Measurements from ENCODE around the gene CNOT6L. TPM values are rescaled to one million over a fixed set of nuclear protein-coding genes. Genes with fewer than 3 reads are reported as not detected.
"Not testable (repeated sequence)": the region's sequence is repeated elsewhere in the genome, so short reads cannot be mapped to it uniquely, and the experiment has no call there.

CNOT6L gene
- total RNA-seq (2022) = 27.1 and 29.7 TPM in 2 replicates
- percentile 73 among the genes with signal in this experiment for Bru-seq, nascent RNA
- BruChase-seq, experiment 1, labeled RNA remaining after a 6-hour chase = percentile 67 among the genes with signal in this experiment
- percentile 61 among the genes with signal in this experiment for BruChase-seq, experiment 2, labeled RNA remaining after a 2-hour chase
- long read RNA-seq, full-length matches to known transcripts = 2 of 6 reads
- long read RNA-seq, partial matches to known transcripts = 2 of 6 reads
- long read RNA-seq, other reads (novel, unspliced or antisense) = 2 of 6 reads

DNA sequence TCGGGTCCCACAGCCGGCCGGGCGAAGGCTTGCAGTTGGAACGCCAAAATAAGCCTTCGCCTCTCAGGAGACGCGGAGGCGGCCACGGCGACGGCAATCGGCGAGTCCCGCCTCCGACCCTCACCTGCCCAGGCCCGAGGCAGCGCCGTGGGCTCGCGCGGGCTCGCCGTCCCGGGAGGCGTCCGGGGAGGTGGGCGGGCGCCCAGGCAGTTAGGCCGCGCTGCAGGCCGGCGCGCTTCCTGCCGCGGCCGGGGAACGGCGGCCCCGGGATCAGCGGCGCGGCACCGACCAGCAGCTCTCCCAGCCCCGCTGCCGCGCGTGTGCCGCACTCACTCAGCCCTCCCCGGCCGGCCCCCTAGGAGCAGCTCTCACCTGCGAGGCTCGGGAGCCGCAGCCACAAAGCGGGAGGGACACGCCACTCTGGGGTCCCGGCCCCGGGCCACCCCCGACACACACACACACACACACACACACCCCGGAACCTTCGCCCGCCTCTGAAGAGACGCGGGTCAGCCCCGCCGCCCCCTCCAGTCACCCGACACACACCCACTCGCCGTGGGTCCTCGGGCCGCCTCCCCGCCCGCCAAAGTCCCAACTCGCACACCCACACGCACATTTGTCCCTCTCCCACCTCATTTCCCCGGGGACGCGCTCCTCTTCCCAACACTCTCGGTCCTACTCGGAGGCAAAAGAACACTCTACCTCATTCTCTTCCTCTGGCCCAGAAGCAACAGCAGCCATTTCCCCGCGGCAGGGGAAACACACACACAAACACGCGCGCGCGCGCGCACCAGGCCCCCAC, at the start of gene CNOT6L:
Gene CNOT6L, minus strand, starts transcription at position 767 of the 802 bp plus-strand sequence. Its CDS starts 60 bp downstream, at position 707.
- no peaks in the 10 kb centered on the region for H3K27me3 Mint-ChIP-seq (ENCODE audit: unreplicated experiment)
- no TSS peak for BruUV-seq (replicated peaks)
- intact Hi-C loops (cut with micrococcal nuclease; ENCODE audit: unreplicated experiment) = no loop called here
- H3K36me3 Mint-ChIP-seq (ENCODE audit: insufficient read depth, unreplicated experiment) = peaks cover 37% of the 10 kb centered on the region
- H3K4me3 Mint-ChIP-seq (ENCODE audit: low read depth, unreplicated experiment) = peak within 1 kb of the TSS; percentile 95
- CTCF ChIA-PET = interaction anchor here (0.6 kb wide), 1 partner anchor 63 kb away, joined by 3 read pairs; no protein-coding TSS in a partner anchor
- DNase-seq = peak; percentile 60
- H3K9me3 Mint-ChIP-seq (ENCODE audit: low read depth, unreplicated experiment) = no peaks in the 10 kb centered on the region
- TF ChIP-seq, protein P1, sequence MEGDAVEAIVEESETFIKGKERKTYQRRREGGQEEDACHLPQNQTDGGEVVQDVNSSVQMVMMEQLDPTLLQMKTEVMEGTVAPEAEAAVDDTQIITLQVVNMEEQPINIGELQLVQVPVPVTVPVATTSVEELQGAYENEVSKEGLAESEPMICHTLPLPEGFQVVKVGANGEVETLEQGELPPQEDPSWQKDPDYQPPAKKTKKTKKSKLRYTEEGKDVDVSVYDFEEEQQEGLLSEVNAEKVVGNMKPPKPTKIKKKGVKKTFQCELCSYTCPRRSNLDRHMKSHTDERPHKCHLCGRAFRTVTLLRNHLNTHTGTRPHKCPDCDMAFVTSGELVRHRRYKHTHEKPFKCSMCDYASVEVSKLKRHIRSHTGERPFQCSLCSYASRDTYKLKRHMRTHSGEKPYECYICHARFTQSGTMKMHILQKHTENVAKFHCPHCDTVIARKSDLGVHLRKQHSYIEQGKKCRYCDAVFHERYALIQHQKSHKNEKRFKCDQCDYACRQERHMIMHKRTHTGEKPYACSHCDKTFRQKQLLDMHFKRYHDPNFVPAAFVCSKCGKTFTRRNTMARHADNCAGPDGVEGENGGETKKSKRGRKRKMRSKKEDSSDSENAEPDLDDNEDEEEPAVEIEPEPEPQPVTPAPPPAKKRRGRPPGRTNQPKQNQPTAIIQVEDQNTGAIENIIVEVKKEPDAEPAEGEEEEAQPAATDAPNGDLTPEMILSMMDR (IDR thresholded peaks at IDR 0.05; ENCODE audit: unreplicated experiment) = no peak
- peaks cover 31% of the 10 kb centered on the region for H3K4me1 Mint-ChIP-seq (ENCODE audit: low read depth, unreplicated experiment)
- H3K27ac Mint-ChIP-seq (ENCODE audit: unreplicated experiment) = peak within 1 kb of the TSS; percentile 89

DNA sequence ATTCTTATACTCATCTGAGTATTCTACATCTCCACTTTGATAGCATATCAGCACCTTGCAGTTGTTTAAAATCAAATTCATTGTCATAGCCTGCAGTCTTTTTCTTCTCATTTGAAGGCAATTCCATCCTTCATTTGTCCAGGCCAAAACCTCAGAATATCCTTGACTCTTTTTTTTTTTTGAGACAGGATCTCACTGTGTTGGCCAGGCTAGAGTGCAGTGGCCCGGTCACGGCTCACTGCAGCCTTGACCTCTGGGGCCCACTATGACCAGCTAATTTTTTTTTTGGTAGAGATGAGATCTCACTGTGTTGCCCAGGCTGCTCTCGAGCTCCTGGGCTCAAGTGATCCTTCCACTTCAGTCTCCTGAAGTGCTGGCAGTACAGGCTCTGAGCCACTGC, 46.1 kb upstream of the CNOT6L start:
- intact Hi-C loops (cut with micrococcal nuclease; ENCODE audit: unreplicated experiment) = no loop called here
- Mint-ChIP-seq H3K4me3 (ENCODE audit: low read depth, unreplicated experiment) (no peak overlapping the region), H3K4me1 (ENCODE audit: low read depth, unreplicated experiment) (peaks cover 18% of the 10 kb centered on the region), H3K27ac (ENCODE audit: unreplicated experiment) (no peak overlapping the region), H3K9me3 (ENCODE audit: low read depth, unreplicated experiment) (no peaks in the 10 kb centered on the region), H3K27me3 (ENCODE audit: unreplicated experiment) (no peaks in the 10 kb centered on the region), H3K36me3 (ENCODE audit: insufficient read depth, unreplicated experiment) (peaks cover 33% of the 10 kb centered on the region)
- TF ChIP-seq, protein P1 (IDR thresholded peaks at IDR 0.05; ENCODE audit: unreplicated experiment) = no peak
- no peak for DNase-seq
- CTCF ChIA-PET = no interaction called here
- BruUV-seq (replicated peaks) = no TSS peak

DNA sequence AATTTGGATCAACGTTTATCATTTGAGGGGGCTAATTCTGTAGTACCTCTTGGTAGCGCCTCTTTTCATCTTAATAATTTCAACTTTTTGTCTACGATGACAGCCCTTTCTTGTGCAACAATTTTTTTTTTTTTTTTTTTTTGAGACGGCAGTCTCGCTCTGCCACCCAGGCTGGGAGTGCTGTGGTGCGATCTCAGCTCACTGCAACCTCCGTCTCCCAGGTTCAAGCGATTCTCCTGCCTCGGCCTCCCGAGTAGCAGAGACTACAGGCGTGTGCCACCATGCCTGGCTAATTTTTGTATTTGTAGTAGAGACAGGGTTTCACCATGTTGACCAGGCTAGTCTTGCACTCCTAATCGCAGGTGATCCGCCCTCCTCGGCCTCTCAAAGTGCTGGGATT, 44.2 kb upstream of the CNOT6L start:
- Mint-ChIP-seq H3K36me3 (ENCODE audit: insufficient read depth, unreplicated experiment) (peaks cover 33% of the 10 kb centered on the region), H3K4me1 (ENCODE audit: low read depth, unreplicated experiment) (peaks cover 12% of the 10 kb centered on the region), H3K27ac (ENCODE audit: unreplicated experiment) (peak overlapping the region; percentile 98), H3K4me3 (ENCODE audit: low read depth, unreplicated experiment) (peak overlapping the region; percentile 95)
- DNase-seq; H3K27me3 Mint-ChIP-seq (ENCODE audit: unreplicated experiment); H3K9me3 Mint-ChIP-seq (ENCODE audit: low read depth, unreplicated experiment); intact Hi-C loops (cut with micrococcal nuclease; ENCODE audit: unreplicated experiment): not testable (repeated sequence)
- BruUV-seq (replicated peaks) = TSS peak; percentile 36
- CTCF ChIA-PET = interaction anchor here (0.7 to 1.0 kb wide), 2 partner anchors 15 to 1592 kb away, joined by 3 read pairs; no protein-coding TSS in a partner anchor

DNA sequence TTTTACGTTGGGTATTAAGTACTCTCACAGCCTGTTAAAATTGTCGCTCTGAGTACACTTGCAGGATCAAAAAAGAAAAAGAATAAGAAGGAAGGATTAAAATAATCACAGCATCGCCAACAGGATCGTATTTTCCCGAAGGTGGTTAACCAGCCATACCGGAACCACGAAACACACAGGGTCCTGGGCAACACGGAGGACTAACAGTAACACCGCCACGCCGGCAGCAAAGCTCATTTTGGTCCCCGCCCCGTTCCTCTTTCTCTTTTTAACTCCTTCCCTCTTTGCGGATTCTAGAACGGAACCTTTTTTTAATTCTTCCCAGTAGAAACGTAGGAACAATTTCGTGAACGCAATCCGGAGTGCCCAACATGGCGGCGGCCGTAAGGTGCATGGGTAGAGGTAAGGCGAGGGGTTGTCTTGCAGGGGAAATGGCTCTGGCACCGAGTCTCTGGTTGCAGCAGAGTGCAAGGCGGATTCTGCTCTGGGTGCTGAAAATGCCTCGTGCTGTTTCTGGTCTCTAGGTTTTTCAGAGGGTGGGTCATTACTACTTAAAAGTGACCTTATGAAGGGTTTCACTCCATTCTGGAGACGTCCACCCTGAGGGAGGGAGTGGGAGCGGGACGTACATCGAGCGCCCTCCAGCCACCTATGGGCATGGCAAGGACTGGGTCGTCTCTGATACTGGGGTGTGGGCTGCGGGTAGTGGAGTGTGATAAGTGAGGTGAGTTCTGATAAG, 43.5 kb upstream of the CNOT6L start, which contains the start of gene MRPL1:
Gene MRPL1, plus strand, starts transcription at position 353 of the 739 bp plus-strand sequence. Its CDS starts 19 bp downstream, at position 372.
- BruUV-seq (replicated peaks) = no TSS peak

More for the DNA sequence above, 43.5 kb upstream of the CNOT6L start, which contains the start of gene MRPL1:
- Mint-ChIP-seq H3K9me3 (ENCODE audit: low read depth, unreplicated experiment) (no peaks in the 10 kb centered on the region), H3K27ac (ENCODE audit: unreplicated experiment) (peak within 1 kb of the TSS; percentile 98), H3K36me3 (ENCODE audit: insufficient read depth, unreplicated experiment) (peaks cover 33% of the 10 kb centered on the region), H3K27me3 (ENCODE audit: unreplicated experiment) (no peaks in the 10 kb centered on the region), H3K4me3 (ENCODE audit: low read depth, unreplicated experiment) (peak within 1 kb of the TSS; percentile 95), H3K4me1 (ENCODE audit: low read depth, unreplicated experiment) (peaks cover 10% of the 10 kb centered on the region)
- intact Hi-C loops (cut with micrococcal nuclease; ENCODE audit: unreplicated experiment) = no loop called here
- DNase-seq = peak; percentile 80
- TF ChIP-seq, protein P1 (IDR thresholded peaks at IDR 0.05; ENCODE audit: unreplicated experiment) = no peak
- CTCF ChIA-PET = interaction anchor here (0.6 to 1.2 kb wide), 6 partner anchors 11 to 1845 kb away, joined by 3 read pairs; no protein-coding TSS in a partner anchor

Measured in Calu3 (cell line).